HG02678 (cell line): ENCODE measurements around the gene SLC1A2.

Source experiments
- ATAC-seq: cut with Tn5 transposase; IDR thresholded peaks from one replicate; pipeline ENCODE4 v1.9.1; 2021; ENCODE audit warnings: mild to moderate bottlenecking, moderate library complexity; ENCODE audit not compliant: unreplicated experiment

Gene SLC1A2

GRCh38 chr11:35377262-35377661, 42.1 kb downstream of the SLC1A2 start:
- ATAC-seq, result no peak

- ATAC-seq, result no peak
Measured at GRCh38 chr11:35376613-35377012, 42.7 kb downstream of the SLC1A2 start.

DNA sequence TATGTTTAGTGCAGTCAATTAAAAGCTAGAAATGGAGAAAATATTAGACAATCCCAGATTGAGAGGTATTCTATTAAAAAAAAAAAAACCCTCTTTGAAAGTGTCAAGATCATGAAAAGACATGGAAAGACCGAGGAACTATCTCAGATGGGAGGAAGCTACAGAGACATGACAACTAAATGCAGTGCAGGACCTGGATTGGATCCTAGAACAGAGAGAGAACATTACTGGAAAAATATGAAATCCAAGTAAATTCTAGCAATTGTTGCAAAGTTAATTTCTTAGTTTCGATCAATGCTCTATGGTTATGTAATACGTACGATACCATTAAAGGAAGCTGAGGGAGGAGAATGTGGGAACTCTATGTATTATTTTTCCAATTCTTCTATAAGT, 43.2 kb downstream of the SLC1A2 start:
- ATAC-seq, result no peak

DNA sequence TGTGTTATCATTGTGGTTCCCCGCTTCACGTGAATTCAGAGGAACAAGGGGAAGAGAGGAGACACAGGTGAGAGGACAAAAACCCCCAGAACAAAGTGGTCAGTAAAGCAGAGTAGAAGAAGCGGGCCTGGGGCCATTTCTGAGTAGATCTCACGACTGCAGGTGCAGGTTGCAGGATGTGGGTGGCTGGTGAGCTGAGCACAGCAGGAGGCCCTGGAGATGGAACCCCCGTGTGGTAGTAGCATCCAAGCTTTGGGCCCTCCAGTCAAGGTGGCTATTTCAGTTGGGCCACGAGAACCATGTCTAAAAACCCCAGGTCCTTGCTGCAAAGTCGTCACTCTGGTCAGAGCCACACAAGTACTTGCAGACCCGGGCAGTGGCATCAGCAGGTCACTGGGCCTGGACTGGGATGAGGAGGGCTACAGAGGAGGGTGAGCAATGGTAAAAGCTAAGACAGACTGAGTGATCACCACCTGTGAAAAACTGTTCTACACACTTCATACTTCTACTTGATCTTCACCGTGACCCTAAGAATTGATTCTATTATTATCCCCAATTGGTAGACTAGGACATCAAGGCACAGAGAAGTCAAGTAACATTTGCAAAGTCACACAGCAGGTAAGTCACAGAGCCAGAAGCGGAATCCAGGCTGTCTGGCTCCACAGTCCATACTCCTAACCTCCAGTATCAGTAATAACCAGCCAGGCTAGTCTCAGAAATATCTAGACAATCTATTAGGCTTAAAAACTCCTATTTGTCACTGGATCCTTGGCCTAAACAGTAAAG, 43.8 kb downstream of the SLC1A2 start:
- ATAC-seq, result no peak

DNA sequence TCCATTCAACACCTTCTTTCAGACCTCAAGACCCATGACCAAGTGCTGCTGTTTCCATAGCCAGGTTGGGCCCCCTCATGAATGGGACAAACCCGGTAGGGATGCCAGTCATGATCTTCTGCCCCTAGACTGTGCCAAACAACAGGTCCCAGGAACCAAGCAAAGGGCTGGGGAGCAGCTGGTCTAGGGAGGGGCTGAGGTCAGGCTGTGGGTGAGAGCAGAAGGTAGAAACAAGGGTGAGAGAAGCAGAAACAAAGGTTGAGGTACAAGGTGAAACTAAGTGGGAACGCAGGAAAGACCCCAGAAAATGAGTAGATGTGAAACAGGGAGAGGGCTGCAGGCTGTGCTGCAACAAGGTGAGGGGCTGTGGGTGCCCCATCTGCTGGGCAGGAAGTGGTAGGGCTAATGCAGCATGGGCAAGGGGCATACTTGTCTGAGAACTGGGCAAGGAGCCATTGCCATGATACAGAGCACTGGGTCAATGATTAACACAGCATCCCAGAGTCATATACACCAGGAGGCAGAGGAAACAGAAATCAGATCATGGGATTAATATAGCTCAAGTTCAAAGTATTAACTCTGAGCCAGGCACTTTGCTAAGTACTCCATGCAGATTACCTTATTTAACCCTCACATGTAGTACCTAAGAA, 45.9 kb downstream of the SLC1A2 start:
- ATAC-seq, result no peak

GRCh38 chr11:35372565-35373283, 46.6 kb downstream of the SLC1A2 start:
- ATAC-seq, result no peak

- no peak for ATAC-seq
Measured at GRCh38 chr11:35367491-35367890, 51.9 kb downstream of the SLC1A2 start.

GRCh38 chr11:35366798-35367197, 52.6 kb downstream of the SLC1A2 start:
- ATAC-seq, result no peak

GRCh38 chr11:35365961-35366360, 53.4 kb downstream of the SLC1A2 start:
- no peak for ATAC-seq

DNA sequence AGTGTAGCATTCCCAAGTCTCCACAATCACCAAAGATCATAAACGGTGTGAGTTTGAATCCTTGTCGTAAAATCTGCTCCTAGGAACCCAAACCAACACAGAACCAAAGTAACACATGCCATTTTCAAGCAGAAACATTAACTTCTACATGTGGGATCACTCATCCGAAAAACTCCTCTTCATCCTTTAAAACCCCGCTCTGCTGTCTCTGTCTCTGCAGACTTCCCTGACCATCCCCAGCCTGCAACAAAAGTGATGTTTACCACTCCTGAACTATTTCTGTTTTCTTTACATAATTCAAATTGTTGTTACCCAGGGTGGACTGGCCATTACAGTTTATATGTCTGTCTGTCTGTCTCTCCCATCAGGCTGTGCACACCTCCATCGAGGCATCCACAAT, 54.0 kb downstream of the SLC1A2 start:
- no peak for ATAC-seq

DNA sequence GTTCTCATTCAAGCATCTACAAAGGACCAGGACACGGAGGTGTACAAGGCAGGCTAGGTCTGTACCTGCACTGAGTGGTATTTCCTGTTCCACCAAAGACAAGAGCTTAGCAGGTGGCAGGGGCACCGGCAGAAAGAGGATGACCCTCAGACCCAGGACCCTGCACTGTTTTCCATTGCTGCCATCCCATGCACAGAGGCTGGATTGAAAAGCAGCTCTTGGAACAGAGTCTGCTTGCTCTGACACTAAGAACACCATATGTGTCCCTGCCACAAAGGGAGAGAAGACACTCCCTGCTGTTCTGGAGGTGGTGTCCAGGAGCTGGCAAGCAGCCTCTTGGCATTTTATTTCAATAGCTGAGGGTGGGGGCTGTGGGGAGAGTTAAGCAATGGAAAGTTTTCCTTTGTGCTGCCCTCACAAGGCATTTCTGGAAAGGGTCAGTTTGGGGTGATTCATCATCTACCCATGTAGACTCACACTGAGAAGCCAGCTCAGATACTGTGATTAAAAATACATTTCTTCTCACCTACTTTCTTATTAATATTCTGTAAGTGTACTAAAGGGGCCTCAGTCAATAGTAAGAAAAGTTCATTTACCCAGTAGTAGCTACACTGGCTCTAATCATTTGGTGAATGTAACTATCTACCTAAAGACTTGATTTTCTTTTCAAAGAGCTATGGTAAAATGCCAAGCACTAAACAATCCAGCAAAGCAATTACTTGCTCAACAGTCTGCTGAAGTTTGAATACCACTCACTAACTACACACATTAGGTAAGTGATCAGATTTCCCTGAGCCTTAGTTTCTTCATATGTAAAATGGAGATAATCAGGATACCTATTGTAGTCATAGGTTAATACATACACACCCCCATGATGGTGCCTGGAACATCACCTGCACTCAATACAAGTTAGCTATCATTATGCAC, 55.2 kb downstream of the SLC1A2 start:
- no peak for ATAC-seq

- no peak for ATAC-seq
Measured at GRCh38 chr11:35363246-35363801, 56.0 kb downstream of the SLC1A2 start.

DNA sequence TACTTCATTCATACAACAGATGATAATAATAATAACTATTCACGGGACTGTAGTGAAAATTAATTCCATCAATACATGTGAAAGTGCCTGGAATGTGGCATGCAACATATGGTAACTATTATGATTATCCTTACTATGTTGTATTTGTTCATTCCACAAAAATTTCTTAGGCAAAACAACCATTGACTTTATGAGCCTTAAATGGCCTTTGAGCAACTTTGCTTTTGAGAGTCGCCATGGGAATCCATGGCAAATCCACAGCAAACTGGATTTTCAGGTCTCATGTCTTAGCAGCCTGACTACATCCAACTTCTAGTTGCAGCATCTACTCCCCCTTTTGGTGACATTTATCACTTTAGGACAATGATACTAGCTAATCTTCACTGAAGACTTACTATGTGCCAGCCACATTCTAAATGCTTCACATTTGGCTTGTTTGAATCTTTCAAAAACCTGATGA, 56.8 kb downstream of the SLC1A2 start:
- no peak for ATAC-seq

- ATAC-seq, result no peak
Measured at GRCh38 chr11:35360055-35360530, 59.3 kb downstream of the SLC1A2 start.

DNA sequence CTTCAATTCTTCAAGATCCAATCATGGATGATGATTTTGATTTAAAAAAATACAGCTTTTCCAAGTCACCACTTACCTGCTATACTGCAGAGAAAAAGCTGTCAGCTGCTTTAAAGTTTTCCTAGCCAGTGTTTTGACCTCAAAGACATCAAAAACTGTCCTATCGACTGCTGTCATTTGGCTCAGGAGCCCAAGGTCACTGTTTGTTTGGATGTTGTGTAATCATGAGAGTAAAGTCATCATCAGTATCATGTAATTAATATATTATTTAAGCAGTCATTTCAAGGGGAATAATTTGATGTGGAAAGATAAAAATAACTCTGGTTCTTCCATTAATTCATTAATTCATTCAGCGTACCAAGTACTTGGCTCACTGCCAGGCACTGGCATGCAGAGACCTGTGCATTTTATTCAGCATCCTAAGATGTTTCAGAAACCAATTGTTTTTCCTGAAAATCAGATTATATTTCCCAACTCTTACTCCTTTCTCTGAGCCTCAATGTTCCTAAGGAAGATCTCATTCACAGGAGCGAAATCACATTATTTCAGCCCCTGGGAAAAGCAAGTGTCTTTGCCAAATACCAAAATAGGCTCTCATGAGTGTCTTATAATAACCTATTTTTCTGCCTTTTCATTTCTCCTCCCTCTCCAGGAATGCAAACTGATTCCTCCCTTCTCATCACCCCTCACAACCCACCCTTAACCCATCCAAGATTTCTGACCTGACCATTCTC, 59.9 kb downstream of the SLC1A2 start:
- ATAC-seq, result no peak

DNA sequence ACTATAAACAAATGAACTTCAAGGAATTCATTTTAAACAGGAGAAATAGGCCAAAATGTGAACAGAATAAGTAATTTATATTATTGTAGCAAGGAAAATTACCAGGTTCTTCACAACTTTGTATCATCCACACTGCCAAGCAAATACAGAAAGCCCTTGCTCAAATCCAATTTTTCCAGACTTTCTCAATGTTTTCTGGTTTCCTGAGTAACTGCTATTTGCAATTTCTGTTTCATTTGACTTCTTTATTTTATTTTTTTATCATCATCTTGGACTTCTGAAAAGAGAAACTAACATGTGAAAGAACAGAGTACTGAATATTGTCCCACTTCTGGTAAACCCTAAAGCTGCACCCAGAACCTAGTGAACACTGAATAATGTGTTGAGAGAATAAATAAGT, 61.0 kb downstream of the SLC1A2 start:
- ATAC-seq, result no peak

DNA sequence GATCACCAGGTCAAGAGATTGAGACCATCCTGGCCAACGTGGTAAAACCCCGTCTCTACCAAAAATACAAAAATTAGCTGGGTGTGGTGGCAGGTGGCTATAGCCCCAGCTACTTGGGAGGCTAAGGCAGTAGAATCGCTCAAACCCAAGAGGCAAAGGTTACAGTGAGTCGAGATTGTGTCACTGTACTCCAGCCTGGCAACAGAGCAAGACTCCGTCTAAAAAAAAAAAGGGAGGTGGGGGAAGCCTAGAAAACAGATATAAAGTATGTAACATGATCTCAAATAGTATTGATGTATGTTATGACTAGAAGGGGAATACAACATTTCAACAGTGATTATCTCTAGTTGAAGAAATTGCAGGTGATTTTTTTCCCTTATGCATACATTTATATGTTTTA, 61.4 kb downstream of the SLC1A2 start:
- ATAC-seq, result no peak

- ATAC-seq, result no peak
Measured at GRCh38 chr11:35355102-35355749, 64.1 kb downstream of the SLC1A2 start.

GRCh38 chr11:35354644-35355043, 64.7 kb downstream of the SLC1A2 start:
- no peak for ATAC-seq
